Sigmoid colon (tissue), 4 donors: ENCODE data around the gene LNX2.

Experiments used
- POLR2AphosphoS5 ChIP-seq, 4 donors: sonication (generic); formaldehyde crosslinking; IDR thresholded peaks; one replicate each; pipeline ENCODE4 v1.6.1; 2017; ENCODE audit warnings: antibody characterized with exemption in 4 of 4
- TF ChIP-seq, protein P1 (sequence below), 4 experiments: fragments of 450-650 bp in 3 of 4; fragments of 200-600 bp in 1 of 4; IDR thresholded peaks; one replicate each; pipeline ENCODE4 v1.5.1; 2016 to 2019; ENCODE audit warnings: antibody characterized with exemption in 4 of 4, mild to moderate bottlenecking in 3 of 4, moderate library complexity in 2 of 4

DNA sequence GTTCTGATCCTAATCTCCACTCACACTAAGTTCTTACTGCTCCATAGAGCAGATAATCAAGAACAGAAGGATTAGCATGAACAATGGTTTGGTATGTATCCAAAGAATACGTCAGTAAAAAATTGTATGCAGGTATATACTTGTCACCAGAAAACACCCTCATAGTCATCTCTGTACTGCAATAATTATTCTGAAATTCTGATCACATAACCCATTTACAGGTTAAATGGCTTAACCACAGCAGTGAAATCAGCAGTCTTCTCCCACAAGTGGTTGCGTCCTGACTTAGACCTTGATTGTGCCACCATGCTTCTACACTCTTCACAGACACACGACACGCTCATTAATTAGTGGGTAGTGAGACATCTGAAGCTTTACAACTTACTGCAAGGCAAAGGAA lies 50.9 kb downstream of the LNX2 start:
- TF ChIP-seq, protein P1, sequence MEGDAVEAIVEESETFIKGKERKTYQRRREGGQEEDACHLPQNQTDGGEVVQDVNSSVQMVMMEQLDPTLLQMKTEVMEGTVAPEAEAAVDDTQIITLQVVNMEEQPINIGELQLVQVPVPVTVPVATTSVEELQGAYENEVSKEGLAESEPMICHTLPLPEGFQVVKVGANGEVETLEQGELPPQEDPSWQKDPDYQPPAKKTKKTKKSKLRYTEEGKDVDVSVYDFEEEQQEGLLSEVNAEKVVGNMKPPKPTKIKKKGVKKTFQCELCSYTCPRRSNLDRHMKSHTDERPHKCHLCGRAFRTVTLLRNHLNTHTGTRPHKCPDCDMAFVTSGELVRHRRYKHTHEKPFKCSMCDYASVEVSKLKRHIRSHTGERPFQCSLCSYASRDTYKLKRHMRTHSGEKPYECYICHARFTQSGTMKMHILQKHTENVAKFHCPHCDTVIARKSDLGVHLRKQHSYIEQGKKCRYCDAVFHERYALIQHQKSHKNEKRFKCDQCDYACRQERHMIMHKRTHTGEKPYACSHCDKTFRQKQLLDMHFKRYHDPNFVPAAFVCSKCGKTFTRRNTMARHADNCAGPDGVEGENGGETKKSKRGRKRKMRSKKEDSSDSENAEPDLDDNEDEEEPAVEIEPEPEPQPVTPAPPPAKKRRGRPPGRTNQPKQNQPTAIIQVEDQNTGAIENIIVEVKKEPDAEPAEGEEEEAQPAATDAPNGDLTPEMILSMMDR (IDR thresholded peaks at IDR 0.05) = no peak
- no peak for TF ChIP-seq POLR2AphosphoS5 (IDR thresholded peaks at IDR 0.05)
